Activated T-cell treated with anti-CD3 and anti-CD28 coated beads, Interleukin-2, amount 50 U/mL, for 72 hours (primary cell): ENCODE measurements around the gene CLEC3A. TPM values are rescaled to one million over a fixed set of nuclear protein-coding genes. Genes with fewer than 3 reads are reported as not detected.
"Not testable (repeated sequence)": the region's sequence is repeated elsewhere in the genome, so short reads cannot be mapped to it uniquely, and the experiment has no call there.

Source experiments
- ATAC-seq, 2 donors: fragments of 150-1000 bp; cut with Tn5 transposase; replicated peaks in 1 of 2; 2 replicates each; pipeline ENCODE4 v1.10.0; 2021; ENCODE audit warnings: moderate library complexity in 2 of 2, mild to moderate bottlenecking in 1 of 2
- DNase-seq, 2 donors: peaks; one replicate each; pipeline ENCODE4 v3.0.0; 2021 to 2022; ENCODE audit warnings: mixed read lengths in 1 of 2
- H3K27ac Mint-ChIP-seq: one replicate; pipeline ENCODE4 v1.8.0; 2022; ENCODE audit warnings: mild to moderate bottlenecking, moderate library complexity, mixed read lengths
- H3K27me3 Mint-ChIP-seq: one replicate; pipeline ENCODE4 v1.8.0; 2022; ENCODE audit warnings: low read depth, mixed read lengths
- H3K36me3 Mint-ChIP-seq, 2 donors: one replicate each; pipeline ENCODE4 v1.8.0; 2022; ENCODE audit warnings: mixed read lengths in 2 of 2, mild to moderate bottlenecking in 1 of 2; ENCODE audit not compliant: insufficient read depth in 2 of 2
- H3K4me1 Mint-ChIP-seq: one replicate; pipeline ENCODE4 v1.8.0; 2022; ENCODE audit warnings: low read depth, mixed read lengths
- H3K4me3 Mint-ChIP-seq, 2 donors: one replicate each; pipeline ENCODE4 v1.8.0; 2022; ENCODE audit warnings: mild to moderate bottlenecking in 2 of 2, mixed read lengths in 2 of 2, moderate library complexity in 2 of 2
- H3K9me3 Mint-ChIP-seq, 2 donors: one replicate each; pipeline ENCODE4 v1.8.0; 2022; ENCODE audit warnings: mixed read lengths in 2 of 2
- total RNA-seq, 2 donors: library from RNA; stranded (reverse); gene quantifications; one replicate each; pipeline ENCODE4 v1.2.3, GENCODE V29; 2022

CLEC3A gene
- not detected for total RNA-seq

GRCh38 chr16:78022347-78023060 lies at the start of gene CLEC3A:
Gene CLEC3A (plus strand): TSS chr16:78022548. CDS start chr16:78022627, 79 bp downstream.
- no peak for ATAC-seq
- Mint-ChIP-seq H3K9me3 (peaks cover 0 to 1% of the 10 kb centered on the region in 2 donors), H3K4me3 (no peak within 1 kb of the TSS)

GRCh38 chr16:77974883-77975282 lies 47.5 kb upstream of the CLEC3A start:
- H3K9me3 Mint-ChIP-seq: no peaks in the 10 kb centered on the region
- ATAC-seq (no peak), DNase-seq (no peak)
- no peak overlapping the region for H3K4me3 Mint-ChIP-seq
- no peaks in the 10 kb centered on the region for H3K36me3 Mint-ChIP-seq
- no peak overlapping the region for H3K27ac Mint-ChIP-seq
- no peaks in the 10 kb centered on the region for H3K4me1 Mint-ChIP-seq
- H3K27me3 Mint-ChIP-seq: peaks cover 21% of the 10 kb centered on the region

More at GRCh38 chr16:78022347-78023060, at the start of gene CLEC3A:
- no peaks in the 10 kb centered on the region for H3K36me3 Mint-ChIP-seq
- H3K27ac Mint-ChIP-seq: no peak within 1 kb of the TSS
- no peaks in the 10 kb centered on the region for H3K4me1 Mint-ChIP-seq
- H3K27me3 Mint-ChIP-seq: peaks cover 23% of the 10 kb centered on the region
- no peak for DNase-seq

- no peak for ATAC-seq
- Mint-ChIP-seq H3K4me3 (no peak overlapping the region), H3K27me3 (peaks cover 21% of the 10 kb centered on the region), H3K36me3 (no peaks in the 10 kb centered on the region), H3K27ac (no peak overlapping the region), H3K9me3 (no peaks in the 10 kb centered on the region), H3K4me1 (no peaks in the 10 kb centered on the region)
- no peak for DNase-seq
Observed at GRCh38 chr16:77975942-77976341, 46.4 kb upstream of the CLEC3A start.

- Mint-ChIP-seq H3K27me3 (peaks cover 16% of the 10 kb centered on the region), H3K36me3 (no peaks in the 10 kb centered on the region), H3K9me3 (no peaks in the 10 kb centered on the region), H3K4me3 (no peak overlapping the region), H3K4me1 (no peaks in the 10 kb centered on the region), H3K27ac (no peak overlapping the region)
- no peak for ATAC-seq
- no peak for DNase-seq
Observed at GRCh38 chr16:77977339-77977738, 45.0 kb upstream of the CLEC3A start.

- no peak for DNase-seq
- no peak overlapping the region for H3K27ac Mint-ChIP-seq
- no peaks in the 10 kb centered on the region for H3K4me1 Mint-ChIP-seq
- no peaks in the 10 kb centered on the region for H3K9me3 Mint-ChIP-seq
- H3K36me3 Mint-ChIP-seq: no peaks in the 10 kb centered on the region
- ATAC-seq: no peak
- H3K27me3 Mint-ChIP-seq: peaks cover 16% of the 10 kb centered on the region
- H3K4me3 Mint-ChIP-seq: no peak overlapping the region
Observed at GRCh38 chr16:77985111-77985510, 37.2 kb upstream of the CLEC3A start.

- Mint-ChIP-seq H3K4me1 (no peaks in the 10 kb centered on the region), H3K27ac (no peak overlapping the region), H3K27me3 (peaks cover 16% of the 10 kb centered on the region), H3K4me3 (no peak overlapping the region), H3K36me3 (no peaks in the 10 kb centered on the region), H3K9me3 (no peaks in the 10 kb centered on the region)
- ATAC-seq (no peak), DNase-seq (no peak)
Observed at GRCh38 chr16:77986011-77986740, 36.2 kb upstream of the CLEC3A start.

GRCh38 chr16:77987810-77988209 lies 34.5 kb upstream of the CLEC3A start:
- Mint-ChIP-seq H3K27me3 (peaks cover 26% of the 10 kb centered on the region), H3K36me3 (no peaks in the 10 kb centered on the region), H3K9me3 (no peaks in the 10 kb centered on the region), H3K4me1 (no peaks in the 10 kb centered on the region), H3K27ac (no peak overlapping the region), H3K4me3 (no peak overlapping the region)
- DNase-seq (no peak), ATAC-seq (no peak)

GRCh38 chr16:77989846-77990245 lies 32.5 kb upstream of the CLEC3A start:
- no peaks in the 10 kb centered on the region for H3K9me3 Mint-ChIP-seq
- peaks cover 14% of the 10 kb centered on the region for H3K27me3 Mint-ChIP-seq
- DNase-seq: no peak
- H3K27ac Mint-ChIP-seq: no peak overlapping the region
- no peak for ATAC-seq
- no peaks in the 10 kb centered on the region for H3K4me1 Mint-ChIP-seq
- no peaks in the 10 kb centered on the region for H3K36me3 Mint-ChIP-seq
- H3K4me3 Mint-ChIP-seq: no peak overlapping the region

- H3K9me3 Mint-ChIP-seq: peaks cover 2 to 9% of the 10 kb centered on the region in 2 donors
- no peaks in the 10 kb centered on the region for H3K4me1 Mint-ChIP-seq
- no peak overlapping the region for H3K27ac Mint-ChIP-seq
- H3K36me3 Mint-ChIP-seq: peaks cover 2 to 6% of the 10 kb centered on the region in 2 donors
- no peak for DNase-seq
- no peak for ATAC-seq
- no peak overlapping the region for H3K4me3 Mint-ChIP-seq
- peaks cover 14% of the 10 kb centered on the region for H3K27me3 Mint-ChIP-seq
Observed at GRCh38 chr16:77991701-77992100, 30.6 kb upstream of the CLEC3A start.

GRCh38 chr16:77992381-77992780 lies 30.0 kb upstream of the CLEC3A start:
- not testable (repeated sequence) for DNase-seq, H3K4me1 Mint-ChIP-seq, ATAC-seq, H3K36me3 Mint-ChIP-seq, H3K4me3 Mint-ChIP-seq, H3K27ac Mint-ChIP-seq
- peaks cover 14% of the 10 kb centered on the region for H3K27me3 Mint-ChIP-seq
- H3K9me3 Mint-ChIP-seq: peaks cover 2 to 10% of the 10 kb centered on the region in 2 donors

GRCh38 chr16:77993111-77993985 lies 29.0 kb upstream of the CLEC3A start:
- no peak for ATAC-seq
- H3K9me3 Mint-ChIP-seq: peaks cover 2 to 10% of the 10 kb centered on the region in 2 donors
- DNase-seq: no peak
- no peak overlapping the region for H3K27ac Mint-ChIP-seq
- no peaks in the 10 kb centered on the region for H3K4me1 Mint-ChIP-seq
- peaks cover 14% of the 10 kb centered on the region for H3K27me3 Mint-ChIP-seq
- H3K4me3 Mint-ChIP-seq: no peak overlapping the region
- peaks cover 2 to 9% of the 10 kb centered on the region in 2 donors for H3K36me3 Mint-ChIP-seq

GRCh38 chr16:77995843-77996455 lies 26.4 kb upstream of the CLEC3A start:
- Mint-ChIP-seq H3K36me3 (peaks cover 2 to 9% of the 10 kb centered on the region in 2 donors), H3K27ac (no peak overlapping the region), H3K4me1 (no peaks in the 10 kb centered on the region), H3K9me3 (peaks cover 2 to 10% of the 10 kb centered on the region in 2 donors), H3K4me3 (no peak overlapping the region), H3K27me3 (peaks cover 14% of the 10 kb centered on the region)
- ATAC-seq (no peak), DNase-seq (no peak)
